Fibroblast of villous mesenchyme (primary cell): Measurements from ENCODE around the gene MPND. TPM values are rescaled to one million over a fixed set of nuclear protein-coding genes. Genes with fewer than 3 reads are reported as not detected.
"Not testable (repeated sequence)": the region's sequence is repeated elsewhere in the genome, so short reads cannot be mapped to it uniquely, and the experiment has no call there.

Experiments
- DNase-seq: peaks from one replicate; pipeline ENCODE4 v3.0.0-alpha.2; 2010; ENCODE audit warnings: low read depth
- H3K4me3 ChIP-seq: 2 replicates; pipeline ENCODE4 v1.5.1; 2011; ENCODE audit warnings: low read depth, mild to moderate bottlenecking, low read length
- CTCF ChIP-seq: IDR thresholded peaks from 2 replicates; pipeline ENCODE4 v1.5.1; 2012; ENCODE audit warnings: low read depth, mild to moderate bottlenecking, low read length; ENCODE audit not compliant: insufficient read depth
- total RNA-seq: library from RNA; depleted of rRNA; stranded (reverse); fragments of >200 nt; gene quantifications from 2 replicates; pipeline ENCODE4 v1.2.3, GENCODE V29; 2012

Gene MPND
- total RNA-seq, 1 donor: 4.3 TPM

- peak; percentile 54 for DNase-seq
- no peak for TF ChIP-seq CTCF
- peak overlapping the region; percentile 58 for H3K4me3 ChIP-seq
Measured at GRCh38 chr19:4327252-4327876, 16.0 kb upstream of the MPND start.

- no peak for TF ChIP-seq CTCF
Measured at GRCh38 chr19:4327877-4328242, 15.5 kb upstream of the MPND start.

GRCh38 chr19:4328243-4328990, 14.9 kb upstream of the MPND start:
- DNase-seq: peak; percentile 96
- no peak for TF ChIP-seq CTCF
- peak overlapping the region; percentile 61 for H3K4me3 ChIP-seq

More at GRCh38 chr19:4327877-4328242, 15.5 kb upstream of the MPND start:
- DNase-seq: no peak
- peak overlapping the region; percentile 58 for H3K4me3 ChIP-seq

- not testable (repeated sequence) for DNase-seq
- H3K4me3 ChIP-seq: peak overlapping the region; percentile 61
Measured at GRCh38 chr19:4328991-4329681, 14.2 kb upstream of the MPND start.

- no peak overlapping the region for H3K4me3 ChIP-seq
- no peak for TF ChIP-seq CTCF
- DNase-seq: no peak
Measured at GRCh38 chr19:4329858-4330257, 13.5 kb upstream of the MPND start.

- DNase-seq: no peak
- no peak overlapping the region for H3K4me3 ChIP-seq
- TF ChIP-seq CTCF: no peak
Measured at GRCh38 chr19:4334929-4335570, 8.3 kb upstream of the MPND start.
